ENCODE data around the gene SLC30A7. TPM values are rescaled to one million over a fixed set of nuclear protein-coding genes. Genes with fewer than 3 reads are reported as not detected.
A peak's percentile ranks its signal among the peaks of the same experiment; 100 is the strongest.

SLC30A7 gene
- polyA plus RNA-seq, 1 donor: 19.8 TPM

DNA sequence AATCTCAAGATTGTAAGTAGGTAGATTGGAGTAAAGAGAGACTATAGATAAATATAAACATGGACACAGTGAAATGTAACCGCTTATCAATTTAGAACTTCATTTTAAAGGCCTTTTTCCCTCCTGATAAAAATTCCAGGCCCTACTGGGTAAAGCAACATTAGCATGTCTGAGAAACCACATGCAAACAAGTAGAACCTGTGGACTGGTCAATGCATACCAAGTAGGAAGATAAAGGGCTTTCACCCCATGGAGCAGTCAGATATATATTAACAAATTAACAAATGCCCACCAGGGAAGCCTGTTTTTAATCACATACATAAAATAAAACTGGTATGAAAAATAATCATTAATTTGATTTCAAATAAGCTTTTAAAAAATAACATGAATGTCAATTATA is 121.6 kb downstream of the SLC30A7 start:
- DNase-seq: no peak
- no peaks in the 10 kb centered on the region for H3K4me1 ChIP-seq (ENCODE audit: control insufficient read depth, insufficient read depth, low read length)
- no peaks in the 10 kb centered on the region for H3K36me3 ChIP-seq (ENCODE audit: control insufficient read depth, insufficient read depth, low read length)
- H3K27ac ChIP-seq (ENCODE audit: low read length): no peak overlapping the region
- H3K4me3 ChIP-seq (ENCODE audit: low read length): no peak overlapping the region
- no peaks in the 10 kb centered on the region for H3K9me3 ChIP-seq (ENCODE audit: control insufficient read depth, low read depth, low read length)
- 100% methylated on average over 1 of the region's 1 CpG for WGBS (ENCODE audit: insufficient coverage, low lambda C conversion rate)
- no peaks in the 10 kb centered on the region for H3K27me3 ChIP-seq (ENCODE audit: control insufficient read depth, insufficient read depth, low read length)

DNA sequence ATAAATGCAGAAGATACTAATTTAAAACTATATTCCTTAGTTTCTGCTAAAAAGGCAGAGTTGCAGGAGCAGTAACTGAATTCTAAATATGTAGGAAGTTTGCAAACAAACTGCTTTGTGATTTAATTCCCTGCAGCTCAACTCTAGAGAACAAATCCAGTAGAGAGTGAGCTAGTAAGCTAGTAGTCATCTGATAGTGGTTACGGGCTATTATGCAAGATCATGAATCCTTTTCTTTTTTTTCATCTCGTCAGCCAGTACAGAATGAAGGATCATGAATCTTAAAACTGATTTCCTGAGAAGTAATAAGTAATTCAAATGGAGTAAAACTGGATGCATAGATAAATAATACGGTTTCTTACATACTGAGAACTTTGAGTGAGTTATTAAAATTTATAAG is 126.4 kb downstream of the SLC30A7 start:
- Histone ChIP-seq H3K27me3 (ENCODE audit: control insufficient read depth, insufficient read depth, low read length) (no peaks in the 10 kb centered on the region), H3K9me3 (ENCODE audit: control insufficient read depth, low read depth, low read length) (no peaks in the 10 kb centered on the region), H3K4me1 (ENCODE audit: control insufficient read depth, insufficient read depth, low read length) (no peaks in the 10 kb centered on the region), H3K27ac (ENCODE audit: low read length) (no peak overlapping the region), H3K4me3 (ENCODE audit: low read length) (no peak overlapping the region), H3K36me3 (ENCODE audit: control insufficient read depth, insufficient read depth, low read length) (no peaks in the 10 kb centered on the region)
- WGBS (ENCODE audit: insufficient coverage, low lambda C conversion rate): 75% methylated on average over 3 of the region's 3 CpGs
- no peak for DNase-seq

DNA sequence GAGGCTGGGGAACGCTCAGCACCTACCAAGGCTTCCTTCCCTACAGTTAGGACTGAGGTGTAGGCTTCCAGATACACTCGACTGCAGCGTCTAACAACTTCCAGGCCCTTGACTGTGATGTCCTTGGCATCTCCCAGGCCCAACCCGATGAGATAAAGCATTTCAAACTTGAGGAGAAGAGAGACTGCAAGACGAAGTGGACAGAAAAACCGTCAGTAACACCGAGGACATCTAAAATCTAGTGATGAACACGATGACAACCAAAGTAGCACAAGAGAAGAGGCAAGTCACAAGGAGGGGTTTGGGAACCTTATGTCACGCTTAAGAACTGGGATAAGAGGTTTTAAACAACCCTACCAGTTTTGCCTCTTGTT is 129.4 kb downstream of the SLC30A7 start:
- Histone ChIP-seq H3K4me3 (ENCODE audit: low read length) (peak overlapping the region; percentile 71), H3K27ac (ENCODE audit: low read length) (peak overlapping the region; percentile 76), H3K36me3 (ENCODE audit: control insufficient read depth, insufficient read depth, low read length) (no peaks in the 10 kb centered on the region), H3K4me1 (ENCODE audit: control insufficient read depth, insufficient read depth, low read length) (no peaks in the 10 kb centered on the region), H3K9me3 (ENCODE audit: control insufficient read depth, low read depth, low read length) (no peaks in the 10 kb centered on the region), H3K27me3 (ENCODE audit: control insufficient read depth, insufficient read depth, low read length) (no peaks in the 10 kb centered on the region)
- 0% methylated on average over 1 of the region's 9 CpGs for WGBS (ENCODE audit: insufficient coverage, low lambda C conversion rate)
- DNase-seq: no peak

DNA sequence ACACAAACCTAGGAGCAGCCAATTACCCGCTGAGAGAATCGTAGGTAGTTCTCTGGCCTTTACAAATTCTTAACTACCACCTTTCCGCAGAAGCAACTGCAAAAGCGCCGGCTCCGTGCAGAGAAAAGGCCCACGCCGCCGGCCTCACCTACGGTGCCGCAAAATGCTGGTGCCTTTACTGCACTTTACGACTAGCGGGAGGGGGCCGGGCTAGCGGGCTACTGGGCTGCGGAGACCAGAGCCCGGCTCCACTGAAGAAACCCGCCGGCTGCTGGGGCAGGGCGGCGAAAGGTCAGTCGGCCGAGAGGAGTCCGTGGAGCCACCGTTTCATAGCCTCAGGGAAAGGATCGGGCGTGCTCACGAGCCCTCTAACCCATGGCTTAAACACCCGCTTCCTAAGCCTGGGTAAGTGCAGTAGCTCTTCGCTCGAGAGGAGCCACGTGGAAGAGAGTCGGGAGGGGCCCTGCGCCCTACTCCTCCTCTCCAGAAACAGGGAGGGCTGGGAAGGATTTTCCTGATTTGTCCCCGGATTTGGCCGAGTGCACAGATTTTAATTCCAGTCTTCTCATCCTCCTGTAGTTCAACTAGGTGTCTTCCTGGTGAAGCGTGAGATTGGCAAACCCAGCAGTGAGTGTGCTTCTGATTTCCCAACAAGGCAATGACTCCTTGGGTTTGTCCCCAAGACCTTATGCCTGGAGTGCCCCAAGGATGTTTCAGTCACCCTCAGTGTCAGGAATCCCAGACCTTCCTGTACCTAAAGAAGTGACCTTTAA is 130.0 kb downstream of the SLC30A7 start, which contains the start of gene DPH5:
Gene DPH5 (minus strand): TSS at position 128 of the 773 bp plus-strand sequence. CDS start 341 bp downstream, outside the sequence.
- H3K4me1 ChIP-seq (ENCODE audit: control insufficient read depth, insufficient read depth, low read length): no peaks in the 10 kb centered on the region
- peak within 1 kb of the TSS; percentile 76 for H3K27ac ChIP-seq (ENCODE audit: low read length)
- no peaks in the 10 kb centered on the region for H3K36me3 ChIP-seq (ENCODE audit: control insufficient read depth, insufficient read depth, low read length)
- no peaks in the 10 kb centered on the region for H3K9me3 ChIP-seq (ENCODE audit: control insufficient read depth, low read depth, low read length)
- WGBS (ENCODE audit: insufficient coverage, low lambda C conversion rate): no CpG with 5 or more reads among the region's 37 CpGs
- peak; percentile 81 to 95 for DNase-seq
- peak within 1 kb of the TSS; percentile 71 for H3K4me3 ChIP-seq (ENCODE audit: low read length)
- H3K27me3 ChIP-seq (ENCODE audit: control insufficient read depth, insufficient read depth, low read length): no peaks in the 10 kb centered on the region

DNA sequence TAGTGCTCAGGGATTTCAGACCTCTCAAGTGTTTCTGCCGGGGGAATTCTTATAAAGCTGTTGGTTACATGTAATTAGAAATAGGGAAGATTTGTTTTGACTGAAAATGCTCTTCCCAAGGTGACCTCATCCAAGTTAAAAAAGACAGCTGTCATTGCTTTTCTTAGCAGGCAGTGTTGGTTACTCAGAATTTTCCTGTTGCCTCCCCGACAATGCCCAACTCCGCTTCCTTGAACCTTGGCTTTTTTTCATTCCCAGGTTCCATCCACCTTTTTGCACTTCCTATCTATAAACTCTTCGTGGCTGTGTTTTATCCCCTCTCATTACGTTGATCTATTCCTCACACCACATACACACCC is 130.5 kb downstream of the SLC30A7 start:
- H3K4me3 ChIP-seq (ENCODE audit: low read length): peak overlapping the region; percentile 71
- H3K4me1 ChIP-seq (ENCODE audit: control insufficient read depth, insufficient read depth, low read length): no peaks in the 10 kb centered on the region
- no peaks in the 10 kb centered on the region for H3K9me3 ChIP-seq (ENCODE audit: control insufficient read depth, low read depth, low read length)
- H3K27ac ChIP-seq (ENCODE audit: low read length): peak overlapping the region; percentile 76
- WGBS (ENCODE audit: insufficient coverage, low lambda C conversion rate): 10% methylated on average over 3 of the region's 5 CpGs
- no peaks in the 10 kb centered on the region for H3K36me3 ChIP-seq (ENCODE audit: control insufficient read depth, insufficient read depth, low read length)
- DNase-seq: no peak
- no peaks in the 10 kb centered on the region for H3K27me3 ChIP-seq (ENCODE audit: control insufficient read depth, insufficient read depth, low read length)

DNA sequence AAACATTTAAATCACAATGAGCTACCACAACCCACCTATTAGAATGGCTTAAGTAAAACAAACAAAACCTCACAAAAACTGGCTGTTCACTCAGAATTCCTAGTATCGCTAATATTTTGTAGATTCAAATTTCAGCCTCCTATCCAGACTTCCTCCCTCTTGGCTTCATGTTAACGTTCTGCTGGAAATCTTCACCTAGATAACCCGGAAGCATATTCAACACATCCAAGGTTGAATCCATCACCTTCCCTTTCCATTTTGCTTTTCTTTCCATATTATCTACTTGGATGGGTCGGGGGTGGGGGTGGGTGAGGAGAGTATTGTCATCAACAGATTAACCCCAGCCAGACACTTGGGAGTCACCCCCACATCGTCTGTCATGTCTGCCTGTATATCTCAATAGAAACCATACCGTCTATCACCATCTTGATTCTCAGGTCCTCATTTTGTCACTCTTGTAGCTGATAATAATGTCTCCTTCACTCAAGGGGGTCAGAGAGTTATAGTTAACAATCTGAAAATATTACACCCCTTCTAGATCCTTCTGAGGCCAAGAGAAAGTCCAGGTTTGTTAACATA is 131.4 kb downstream of the SLC30A7 start:
- H3K4me3 ChIP-seq (ENCODE audit: low read length): no peak overlapping the region
- no peaks in the 10 kb centered on the region for H3K27me3 ChIP-seq (ENCODE audit: control insufficient read depth, insufficient read depth, low read length)
- WGBS (ENCODE audit: insufficient coverage, low lambda C conversion rate): 80% methylated on average over 2 of the region's 6 CpGs
- no peaks in the 10 kb centered on the region for H3K9me3 ChIP-seq (ENCODE audit: control insufficient read depth, low read depth, low read length)
- H3K27ac ChIP-seq (ENCODE audit: low read length): no peak overlapping the region
- no peak for DNase-seq
- no peaks in the 10 kb centered on the region for H3K36me3 ChIP-seq (ENCODE audit: control insufficient read depth, insufficient read depth, low read length)
- H3K4me1 ChIP-seq (ENCODE audit: control insufficient read depth, insufficient read depth, low read length): no peaks in the 10 kb centered on the region

DNA sequence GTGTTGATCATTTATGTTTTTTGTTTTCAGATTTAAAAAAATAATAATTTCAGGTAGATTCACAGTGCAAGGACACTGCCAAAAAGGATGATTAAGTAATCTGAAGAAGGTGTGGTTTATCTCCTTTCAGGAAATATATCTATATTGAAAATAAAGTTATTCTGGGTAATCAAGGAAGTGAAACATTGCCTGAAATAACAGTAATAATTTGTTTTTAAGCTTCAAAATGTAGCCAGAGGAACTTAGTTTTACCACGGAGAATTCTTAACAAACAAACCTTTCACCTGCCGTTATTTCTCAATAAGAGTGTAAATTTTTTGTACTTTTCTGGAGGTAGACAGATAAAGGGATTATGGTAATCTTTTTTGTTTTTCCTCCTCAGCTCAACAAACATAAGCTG is 132.6 kb downstream of the SLC30A7 start:
- no peak overlapping the region for H3K4me3 ChIP-seq (ENCODE audit: low read length)
- DNase-seq: no peak
- no peaks in the 10 kb centered on the region for H3K4me1 ChIP-seq (ENCODE audit: control insufficient read depth, insufficient read depth, low read length)
- no peaks in the 10 kb centered on the region for H3K36me3 ChIP-seq (ENCODE audit: control insufficient read depth, insufficient read depth, low read length)
- no peaks in the 10 kb centered on the region for H3K27me3 ChIP-seq (ENCODE audit: control insufficient read depth, insufficient read depth, low read length)
- H3K9me3 ChIP-seq (ENCODE audit: control insufficient read depth, low read depth, low read length): no peaks in the 10 kb centered on the region
- 70% methylated on average over 2 of the region's 2 CpGs for WGBS (ENCODE audit: insufficient coverage, low lambda C conversion rate)
- no peak overlapping the region for H3K27ac ChIP-seq (ENCODE audit: low read length)

DNA sequence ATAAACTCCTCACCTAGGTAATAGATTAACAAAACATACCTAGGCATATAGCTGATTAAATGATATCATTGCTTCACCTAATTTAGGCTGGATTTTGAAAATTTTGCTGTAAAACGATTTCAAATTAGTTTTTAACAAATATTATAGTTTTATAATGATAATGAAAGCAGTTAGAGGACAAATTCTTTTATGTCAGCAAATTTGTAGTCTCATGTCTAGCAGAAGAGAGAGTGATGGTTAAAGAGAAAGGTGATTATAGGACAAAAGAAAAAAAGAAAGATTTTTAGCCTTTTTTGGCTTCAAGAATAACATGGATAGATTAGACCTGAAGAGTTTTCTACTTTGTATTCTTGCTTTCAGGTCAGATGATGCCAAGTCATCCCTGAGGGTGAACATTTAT is 133.3 kb downstream of the SLC30A7 start:
- Histone ChIP-seq H3K4me3 (ENCODE audit: low read length) (no peak overlapping the region), H3K36me3 (ENCODE audit: control insufficient read depth, insufficient read depth, low read length) (no peaks in the 10 kb centered on the region), H3K27ac (ENCODE audit: low read length) (no peak overlapping the region), H3K27me3 (ENCODE audit: control insufficient read depth, insufficient read depth, low read length) (no peaks in the 10 kb centered on the region), H3K4me1 (ENCODE audit: control insufficient read depth, insufficient read depth, low read length) (no peaks in the 10 kb centered on the region), H3K9me3 (ENCODE audit: control insufficient read depth, low read depth, low read length) (no peaks in the 10 kb centered on the region)
- DNase-seq: no peak
- no CpG with 5 or more reads among the region's 1 CpG for WGBS (ENCODE audit: insufficient coverage, low lambda C conversion rate)

DNA sequence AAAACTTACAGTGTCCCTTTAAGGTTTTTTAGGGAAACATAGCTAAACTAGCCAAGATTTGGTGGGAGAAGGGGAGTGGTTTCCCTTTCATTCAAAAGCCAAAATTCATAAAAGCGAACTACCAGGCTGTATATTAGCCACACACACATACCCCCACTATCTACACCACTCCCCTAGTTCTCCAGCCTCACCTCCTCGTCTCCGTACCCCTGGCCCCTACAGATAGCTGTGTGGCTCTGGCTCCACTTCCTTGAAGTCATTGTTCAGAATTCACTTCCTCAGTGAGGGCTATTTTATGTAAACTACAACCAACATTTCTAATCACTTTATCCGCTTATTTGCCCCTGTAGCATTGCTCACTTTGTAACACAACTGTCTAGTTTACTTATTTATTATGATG is 135.0 kb downstream of the SLC30A7 start:
- H3K4me3 ChIP-seq (ENCODE audit: low read length): no peak overlapping the region
- no peak overlapping the region for H3K27ac ChIP-seq (ENCODE audit: low read length)
- H3K36me3 ChIP-seq (ENCODE audit: control insufficient read depth, insufficient read depth, low read length): no peaks in the 10 kb centered on the region
- 100% methylated on average over 2 of the region's 4 CpGs for WGBS (ENCODE audit: insufficient coverage, low lambda C conversion rate)
- no peak for DNase-seq
- H3K4me1 ChIP-seq (ENCODE audit: control insufficient read depth, insufficient read depth, low read length): no peaks in the 10 kb centered on the region
- no peaks in the 10 kb centered on the region for H3K27me3 ChIP-seq (ENCODE audit: control insufficient read depth, insufficient read depth, low read length)
- no peaks in the 10 kb centered on the region for H3K9me3 ChIP-seq (ENCODE audit: control insufficient read depth, low read depth, low read length)
